ENCODE measurements around the gene SIX3.
A peak's percentile ranks its signal among the peaks of the same experiment; 100 is the strongest.

Gene SIX3

GRCh38 chr2:44954889-44955592 lies 13.5 kb downstream of the SIX3 start:
- no peak for TF ChIP-seq CTCF (IDR thresholded peaks at IDR 0.05; ENCODE audit: low read depth, low read length)
- no peak for DNase-seq (ENCODE audit: extremely low read depth, low read depth)

DNA sequence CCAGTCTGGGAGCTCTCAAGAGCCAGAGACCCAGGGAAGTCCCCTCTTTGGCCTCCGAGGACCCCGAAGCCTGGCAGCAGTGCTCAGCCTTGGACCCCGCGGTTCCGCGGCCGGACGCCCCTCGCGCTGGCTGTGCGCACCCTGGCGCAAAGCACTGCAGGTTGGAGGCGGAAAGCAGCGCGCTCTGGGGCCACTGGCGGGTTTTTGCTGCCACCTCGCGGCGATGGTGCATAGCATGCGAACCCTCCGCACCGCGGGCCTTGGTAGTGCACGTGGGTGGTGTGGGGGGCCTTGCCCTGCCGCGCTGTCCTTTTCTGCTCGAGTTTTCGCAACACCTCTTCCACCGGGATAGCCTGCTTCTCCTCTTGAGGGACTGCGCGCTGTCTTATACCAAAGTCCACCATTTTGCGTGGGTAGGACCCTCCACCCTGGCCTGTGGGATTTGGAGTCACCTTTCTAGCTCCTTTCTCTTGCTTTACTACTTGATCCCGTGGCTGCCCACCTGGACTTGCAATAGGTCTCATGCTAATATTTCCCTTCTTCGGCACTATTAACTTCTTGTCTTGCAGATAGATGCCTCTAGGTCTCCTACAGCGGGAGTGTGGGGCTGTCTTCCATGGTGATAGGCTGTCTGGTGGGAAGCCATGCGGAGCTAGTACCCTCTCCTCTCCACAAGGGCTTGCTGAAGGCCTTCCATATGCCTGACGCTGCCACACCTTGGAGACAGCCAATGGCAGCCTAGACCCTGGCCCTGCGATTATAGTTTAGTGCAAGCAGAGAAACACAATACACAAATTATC lies 14.3 kb downstream of the SIX3 start:
- DNase-seq (ENCODE audit: extremely low read depth, low read depth) = no peak
- TF ChIP-seq CTCF (IDR thresholded peaks at IDR 0.05; ENCODE audit: low read depth, low read length) = peak; percentile 88

DNA sequence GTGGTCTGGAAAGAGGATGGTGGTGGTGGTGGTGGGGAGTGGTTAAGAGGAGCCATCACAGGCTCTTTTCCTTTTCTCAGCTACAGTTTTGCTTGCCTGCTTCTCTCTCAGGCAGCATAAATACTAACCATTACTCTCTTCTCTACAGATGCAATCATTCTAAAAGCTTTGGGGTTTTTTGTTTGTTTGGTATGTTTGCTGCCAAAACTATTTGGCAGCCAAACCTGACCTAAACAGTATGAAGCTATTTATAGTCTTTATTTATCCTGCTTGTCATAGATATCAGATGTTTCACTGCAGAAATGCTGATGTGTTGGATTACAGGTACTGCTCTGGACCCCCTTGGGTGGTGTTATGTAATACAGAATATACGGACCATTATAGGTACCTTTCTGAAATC lies 15.3 kb downstream of the SIX3 start:
- DNase-seq (ENCODE audit: extremely low read depth, low read depth) = peak; percentile 38
- TF ChIP-seq CTCF (IDR thresholded peaks at IDR 0.05; ENCODE audit: low read depth, low read length) = no peak

- TF ChIP-seq CTCF (IDR thresholded peaks at IDR 0.05; ENCODE audit: low read depth, low read length) = no peak
- no peak for DNase-seq (ENCODE audit: extremely low read depth, low read depth)
Measured at GRCh38 chr2:44957656-44958327, 16.3 kb downstream of the SIX3 start.

GRCh38 chr2:44959855-44960254 lies 18.4 kb downstream of the SIX3 start:
- DNase-seq (ENCODE audit: extremely low read depth, low read depth) = no peak
- TF ChIP-seq CTCF (IDR thresholded peaks at IDR 0.05; ENCODE audit: low read depth, low read length) = no peak

- no peak for TF ChIP-seq CTCF (IDR thresholded peaks at IDR 0.05; ENCODE audit: low read depth, low read length)
- DNase-seq (ENCODE audit: extremely low read depth, low read depth) = no peak
Measured at GRCh38 chr2:44960871-44961270, 19.4 kb downstream of the SIX3 start.
